PC-9 (cell line): ENCODE data around the gene MCC.

Experiments used
- CTCF ChIP-seq: fragments of 200-600 bp; sonication (generic); conservative IDR thresholded peaks from 2 replicates; pipeline ENCODE4 v1.6.1; 2017; ENCODE audit warnings: mixed run types, antibody characterized with exemption, mild to moderate bottlenecking, moderate library complexity
- EZH2 ChIP-seq: fragments of 200-600 bp; sonication (generic); IDR thresholded peaks from 2 replicates; pipeline ENCODE4 v1.8.0; 2017; ENCODE audit warnings: antibody characterized with exemption, low read depth

GRCh38 chr5:113081881-113082546 is 406.2 kb downstream of the MCC start:
- TF ChIP-seq CTCF (no peak), EZH2 (no peak)
